ENCODE data around the gene KCNQ1OT1.

Gene KCNQ1OT1

DNA sequence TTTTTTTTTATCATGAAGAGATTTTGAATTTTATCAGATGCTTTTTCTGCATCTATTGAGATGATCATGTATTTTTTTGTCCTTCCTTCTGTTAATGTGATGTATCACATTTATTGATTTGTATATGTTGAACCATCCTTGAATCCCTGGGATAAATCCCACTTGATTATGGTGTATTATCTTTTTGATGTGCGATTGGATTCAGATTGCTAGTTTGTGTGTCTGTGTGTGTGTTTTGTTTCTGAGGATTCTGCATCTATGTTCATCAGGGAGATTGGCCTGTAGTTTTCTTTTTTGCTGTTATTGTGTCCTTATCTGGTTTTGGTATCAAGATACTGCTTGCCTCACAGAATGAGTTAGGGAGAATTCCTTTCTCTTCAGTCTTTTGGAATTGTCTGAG is 52.6 kb downstream of the KCNQ1OT1 start:
- H3K4me3 ChIP-seq (ENCODE audit: insufficient read depth in 1 of 2, low read depth in 1 of 2, low read length in 2 of 2): peak overlapping the region in 1 of 2 experiments; percentile 2
- H3K23ac ChIP-seq (ENCODE audit: low read length in 2 of 2): no peak overlapping the region
- no peak overlapping the region for H3K4me2 ChIP-seq (ENCODE audit: low read length, poor library complexity, severe bottlenecking)
- H2BK15ac ChIP-seq (ENCODE audit: low read depth, poor library complexity, severe bottlenecking): no peak overlapping the region
- no peaks in the 10 kb centered on the region for H3K4me1 ChIP-seq (ENCODE audit: control insufficient read depth, insufficient read depth, low read depth, low read length)
- H3K27ac ChIP-seq (ENCODE audit: low read length, poor library complexity, severe bottlenecking): no peak overlapping the region
- H3K79me1 ChIP-seq (replicated peaks; ENCODE audit: low read length, poor library complexity, severe bottlenecking): no peaks in the 10 kb centered on the region
- 95% methylated on average over 1 of the region's 1 CpG for WGBS
- H3K9me3 ChIP-seq (ENCODE audit: control insufficient read depth, low read length): peaks cover 100% of the 10 kb centered on the region
- H3K14ac ChIP-seq (ENCODE audit: low read length in 2 of 2): no peak overlapping the region
- no peak overlapping the region for H2AK5ac ChIP-seq (ENCODE audit: low read length, severe bottlenecking)
- no peak overlapping the region for H2BK5ac ChIP-seq (ENCODE audit: low read depth, low read length, poor library complexity, severe bottlenecking)
- no peak overlapping the region for H3K9ac ChIP-seq (ENCODE audit: low read length)
- no peaks in the 10 kb centered on the region for H3K27me3 ChIP-seq (ENCODE audit: control insufficient read depth in 1 of 2, insufficient read depth in 1 of 2, low read length in 2 of 2)
- H4K91ac ChIP-seq (ENCODE audit: low read length): no peak overlapping the region
- no peak overlapping the region for H3K4ac ChIP-seq (ENCODE audit: low read depth in 1 of 2, low read length in 2 of 2)
- H2BK120ac ChIP-seq (ENCODE audit: low read depth, low read length): no peak overlapping the region
- peaks cover 0 to 3% of the 10 kb centered on the region in 2 experiments for H3K36me3 ChIP-seq (ENCODE audit: control insufficient read depth in 1 of 2, insufficient read depth in 2 of 2, low read depth in 1 of 2, low read length in 2 of 2)
- no peak overlapping the region for H3K18ac ChIP-seq (ENCODE audit: low read depth in 1 of 2, low read length in 2 of 2)
- no peak overlapping the region for H4K8ac ChIP-seq (ENCODE audit: low read length)
- H2BK12ac ChIP-seq (ENCODE audit: low read length in 2 of 2): no peak overlapping the region
- no peak for DNase-seq
- no peak overlapping the region for H2AFZ ChIP-seq (ENCODE audit: low read depth, low read length)

DNA sequence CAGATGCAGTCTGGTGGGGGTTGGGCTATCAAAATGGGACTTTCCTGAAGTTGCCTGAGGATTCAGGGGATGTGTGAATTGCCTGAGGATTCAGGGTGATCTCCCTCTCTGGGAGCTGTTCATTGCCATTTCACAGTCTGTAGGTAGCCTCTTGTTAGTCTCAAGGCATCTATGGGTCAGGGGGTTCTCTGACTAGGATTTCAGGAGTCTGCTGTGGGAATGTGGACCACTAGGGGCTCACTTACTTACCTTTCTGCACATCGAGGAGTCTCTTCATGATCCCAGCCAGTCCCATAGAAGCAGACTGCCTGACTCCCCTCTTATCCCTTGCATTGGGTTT is 54.0 kb downstream of the KCNQ1OT1 start:
- Histone ChIP-seq H3K79me1 (replicated peaks; ENCODE audit: low read length, poor library complexity, severe bottlenecking) (no peaks in the 10 kb centered on the region), H3K18ac (ENCODE audit: low read depth in 1 of 2, low read length in 2 of 2) (no peak overlapping the region), H2BK120ac (ENCODE audit: low read depth, low read length) (no peak overlapping the region), H3K9me3 (ENCODE audit: control insufficient read depth, low read length) (peaks cover 99% of the 10 kb centered on the region), H2AFZ (ENCODE audit: low read depth, low read length) (no peak overlapping the region), H2BK15ac (ENCODE audit: low read depth, poor library complexity, severe bottlenecking) (no peak overlapping the region), H3K14ac (ENCODE audit: low read length in 2 of 2) (no peak overlapping the region), H3K4me2 (ENCODE audit: low read length, poor library complexity, severe bottlenecking) (no peak overlapping the region), H2BK12ac (ENCODE audit: low read length in 2 of 2) (no peak overlapping the region), H3K27ac (ENCODE audit: low read length, poor library complexity, severe bottlenecking) (no peak overlapping the region), H3K4me3 (ENCODE audit: insufficient read depth in 1 of 2, low read depth in 1 of 2, low read length in 2 of 2) (peak overlapping the region in 1 of 2 experiments; percentile 55), H4K91ac (ENCODE audit: low read length) (no peak overlapping the region), H3K4ac (ENCODE audit: low read depth in 1 of 2, low read length in 2 of 2) (no peak overlapping the region), H3K36me3 (ENCODE audit: control insufficient read depth in 1 of 2, insufficient read depth in 2 of 2, low read depth in 1 of 2, low read length in 2 of 2) (peaks cover 0 to 3% of the 10 kb centered on the region in 2 experiments), H2BK5ac (ENCODE audit: low read depth, low read length, poor library complexity, severe bottlenecking) (no peak overlapping the region), H3K9ac (ENCODE audit: low read length) (no peak overlapping the region), H2AK5ac (ENCODE audit: low read length, severe bottlenecking) (no peak overlapping the region), H4K8ac (ENCODE audit: low read length) (no peak overlapping the region), H3K4me1 (ENCODE audit: control insufficient read depth, insufficient read depth, low read depth, low read length) (no peaks in the 10 kb centered on the region), H3K27me3 (ENCODE audit: control insufficient read depth in 1 of 2, insufficient read depth in 1 of 2, low read length in 2 of 2) (no peaks in the 10 kb centered on the region), H3K23ac (ENCODE audit: low read length in 2 of 2) (no peak overlapping the region)
- WGBS: 100% methylated on average over 1 of the region's 1 CpG
- DNase-seq: no peak

DNA sequence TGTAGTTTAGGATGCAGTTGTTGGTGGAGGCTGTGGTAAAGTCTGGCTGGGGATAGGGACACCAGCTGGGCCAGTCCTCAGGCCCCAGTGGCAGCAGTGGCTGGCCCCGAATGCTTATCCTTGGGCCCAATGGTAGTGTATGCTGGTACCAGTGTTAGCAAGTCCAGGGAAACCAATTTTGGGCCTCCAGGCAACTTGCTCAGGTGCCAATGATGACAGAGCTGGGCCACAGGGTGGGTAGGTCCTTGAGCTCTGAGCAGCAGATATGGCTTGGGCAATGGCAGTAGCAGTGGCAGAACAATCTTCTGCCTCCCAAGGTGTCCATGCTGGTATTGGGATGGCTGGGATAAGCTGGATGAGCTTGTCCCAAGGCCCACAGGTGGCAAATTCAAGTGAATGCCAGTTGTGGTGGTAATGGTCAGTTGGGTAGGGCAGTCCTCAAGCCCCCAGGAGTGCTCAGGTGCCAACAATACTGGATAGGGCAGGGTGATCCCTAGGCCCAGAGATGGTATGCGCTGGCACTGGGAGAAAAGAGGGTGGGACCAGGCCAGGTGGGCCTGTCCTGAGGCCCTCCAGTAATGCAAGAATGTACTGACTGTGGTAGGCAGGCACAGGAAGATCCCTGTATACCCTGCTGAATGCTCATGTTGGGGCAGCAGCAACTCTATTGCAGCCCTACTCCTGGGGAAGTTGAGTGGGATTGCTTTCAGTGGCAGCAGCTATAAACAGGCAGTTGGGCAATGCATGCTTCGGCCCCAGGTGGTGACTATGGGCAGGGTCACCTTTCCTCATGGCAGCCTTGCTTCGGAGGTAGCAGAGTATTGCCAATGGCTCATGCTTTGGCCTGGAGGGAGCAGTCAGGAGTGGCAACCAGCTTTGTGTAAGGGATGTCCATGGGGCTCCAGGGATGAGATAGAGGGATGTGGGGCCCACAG is 54.7 kb downstream of the KCNQ1OT1 start:
- Histone ChIP-seq H3K18ac (ENCODE audit: low read depth in 1 of 2, low read length in 2 of 2) (no peak overlapping the region), H3K23ac (ENCODE audit: low read length in 2 of 2) (no peak overlapping the region), H2AK5ac (ENCODE audit: low read length, severe bottlenecking) (no peak overlapping the region), H3K9ac (ENCODE audit: low read length) (no peak overlapping the region), H2BK12ac (ENCODE audit: low read length in 2 of 2) (no peak overlapping the region), H3K14ac (ENCODE audit: low read length in 2 of 2) (no peak overlapping the region), H2BK120ac (ENCODE audit: low read depth, low read length) (no peak overlapping the region), H3K4me1 (ENCODE audit: control insufficient read depth, insufficient read depth, low read depth, low read length) (no peaks in the 10 kb centered on the region), H2BK15ac (ENCODE audit: low read depth, poor library complexity, severe bottlenecking) (no peak overlapping the region), H3K27ac (ENCODE audit: low read length, poor library complexity, severe bottlenecking) (no peak overlapping the region), H4K91ac (ENCODE audit: low read length) (no peak overlapping the region), H3K4ac (ENCODE audit: low read depth in 1 of 2, low read length in 2 of 2) (no peak overlapping the region), H3K4me2 (ENCODE audit: low read length, poor library complexity, severe bottlenecking) (no peak overlapping the region), H3K27me3 (ENCODE audit: control insufficient read depth in 1 of 2, insufficient read depth in 1 of 2, low read length in 2 of 2) (no peaks in the 10 kb centered on the region), H4K8ac (ENCODE audit: low read length) (no peak overlapping the region), H3K9me3 (ENCODE audit: control insufficient read depth, low read length) (peaks cover 99% of the 10 kb centered on the region), H3K36me3 (ENCODE audit: control insufficient read depth in 1 of 2, insufficient read depth in 2 of 2, low read depth in 1 of 2, low read length in 2 of 2) (peaks cover 0 to 3% of the 10 kb centered on the region in 2 experiments), H2AFZ (ENCODE audit: low read depth, low read length) (no peak overlapping the region), H2BK5ac (ENCODE audit: low read depth, low read length, poor library complexity, severe bottlenecking) (no peak overlapping the region), H3K79me1 (replicated peaks; ENCODE audit: low read length, poor library complexity, severe bottlenecking) (no peaks in the 10 kb centered on the region), H3K4me3 (ENCODE audit: insufficient read depth in 1 of 2, low read depth in 1 of 2, low read length in 2 of 2) (peak overlapping the region in 1 of 2 experiments; percentile 55)
- WGBS: 86% methylated on average over 4 of the region's 4 CpGs
- DNase-seq: no peak

DNA sequence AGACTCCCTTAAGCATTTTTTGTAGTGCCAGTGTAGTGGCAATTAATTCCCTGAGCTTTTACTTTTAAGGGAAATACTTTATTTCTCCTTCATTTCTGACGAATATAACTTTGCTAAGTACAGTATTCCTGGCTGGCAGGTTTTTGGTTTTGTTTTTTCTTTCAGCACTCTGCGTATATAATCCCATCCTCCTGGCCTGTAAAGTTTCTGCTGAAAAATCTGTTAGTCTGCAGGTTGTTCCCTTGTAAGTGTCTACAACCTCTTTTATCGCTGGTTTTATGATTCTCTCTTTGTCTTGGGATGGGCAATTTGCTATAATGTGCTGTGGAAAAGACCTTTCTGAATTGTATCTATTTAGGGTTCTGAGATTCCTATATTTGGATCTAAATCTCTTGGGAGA is 56.0 kb downstream of the KCNQ1OT1 start:
- no peak for DNase-seq
- H3K36me3 ChIP-seq (ENCODE audit: control insufficient read depth in 1 of 2, insufficient read depth in 2 of 2, low read depth in 1 of 2, low read length in 2 of 2): peaks cover 0 to 3% of the 10 kb centered on the region in 2 experiments
- H3K9ac ChIP-seq (ENCODE audit: low read length): no peak overlapping the region
- H3K4me3 ChIP-seq (ENCODE audit: insufficient read depth in 1 of 2, low read depth in 1 of 2, low read length in 2 of 2): peak overlapping the region in 1 of 2 experiments; percentile 55
- no peak overlapping the region for H2AK5ac ChIP-seq (ENCODE audit: low read length, severe bottlenecking)
- peaks cover 92% of the 10 kb centered on the region for H3K9me3 ChIP-seq (ENCODE audit: control insufficient read depth, low read length)
- H4K8ac ChIP-seq (ENCODE audit: low read length): no peak overlapping the region
- H3K18ac ChIP-seq (ENCODE audit: low read depth in 1 of 2, low read length in 2 of 2): no peak overlapping the region
- H2AFZ ChIP-seq (ENCODE audit: low read depth, low read length): no peak overlapping the region
- no peaks in the 10 kb centered on the region for H3K27me3 ChIP-seq (ENCODE audit: control insufficient read depth in 1 of 2, insufficient read depth in 1 of 2, low read length in 2 of 2)
- no peak overlapping the region for H2BK5ac ChIP-seq (ENCODE audit: low read depth, low read length, poor library complexity, severe bottlenecking)
- no peak overlapping the region for H2BK15ac ChIP-seq (ENCODE audit: low read depth, poor library complexity, severe bottlenecking)
- H3K79me1 ChIP-seq (replicated peaks; ENCODE audit: low read length, poor library complexity, severe bottlenecking): no peaks in the 10 kb centered on the region
- 89% methylated on average over 3 of the region's 3 CpGs for whole genome bisulfite sequencing
- no peak overlapping the region for H2BK12ac ChIP-seq (ENCODE audit: low read length in 2 of 2)
- no peak overlapping the region for H3K4ac ChIP-seq (ENCODE audit: low read depth in 1 of 2, low read length in 2 of 2)
- H3K27ac ChIP-seq (ENCODE audit: low read length, poor library complexity, severe bottlenecking): no peak overlapping the region
- no peak overlapping the region for H2BK120ac ChIP-seq (ENCODE audit: low read depth, low read length)
- H3K23ac ChIP-seq (ENCODE audit: low read length in 2 of 2): no peak overlapping the region
- no peaks in the 10 kb centered on the region for H3K4me1 ChIP-seq (ENCODE audit: control insufficient read depth, insufficient read depth, low read depth, low read length)
- H3K4me2 ChIP-seq (ENCODE audit: low read length, poor library complexity, severe bottlenecking): no peak overlapping the region
- no peak overlapping the region for H3K14ac ChIP-seq (ENCODE audit: low read length in 2 of 2)
- no peak overlapping the region for H4K91ac ChIP-seq (ENCODE audit: low read length)

Data from mesenchymal stem cell (in vitro differentiated cells and primary cell).